GM18909 (cell line): Measurements from ENCODE around the gene DNAL4.

Experiments used
- ATAC-seq: cut with Tn5 transposase; IDR thresholded peaks from one replicate; pipeline ENCODE4 v1.9.1; 2021; ENCODE audit warnings: mild to moderate bottlenecking; ENCODE audit not compliant: unreplicated experiment, poor library complexity

DNAL4 gene

DNA sequence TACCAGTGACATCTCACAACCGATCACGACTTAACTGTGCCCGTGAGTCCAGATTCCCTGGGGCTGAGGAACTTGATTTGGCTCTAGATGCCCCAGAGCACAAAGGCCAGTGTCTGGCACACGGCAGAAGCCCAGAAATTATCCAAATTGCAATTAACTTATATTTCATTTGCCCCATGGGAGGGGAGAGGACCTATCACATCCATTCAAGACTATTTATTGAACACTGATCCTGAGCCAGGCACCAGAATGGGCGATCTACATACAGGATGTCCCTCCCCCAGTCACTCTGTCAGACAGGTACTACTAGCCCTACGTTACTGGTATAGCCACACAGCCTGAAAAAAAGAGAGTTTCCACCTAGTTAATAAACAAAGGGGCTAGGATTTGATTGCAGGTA is 5.1 kb downstream of the DNAL4 start:
- no peak for ATAC-seq

- no peak for ATAC-seq
Measured at GRCh38 chr22:38788021-38788816, 5.7 kb downstream of the DNAL4 start.

GRCh38 chr22:38786631-38787030 is 7.3 kb downstream of the DNAL4 start:
- no peak for ATAC-seq

- ATAC-seq = no peak
Measured at GRCh38 chr22:38784856-38785255, 9.1 kb downstream of the DNAL4 start.

- ATAC-seq = no peak
Measured at GRCh38 chr22:38784035-38784434, 9.9 kb downstream of the DNAL4 start.

GRCh38 chr22:38783095-38783615 is 10.8 kb downstream of the DNAL4 start:
- ATAC-seq = no peak

DNA sequence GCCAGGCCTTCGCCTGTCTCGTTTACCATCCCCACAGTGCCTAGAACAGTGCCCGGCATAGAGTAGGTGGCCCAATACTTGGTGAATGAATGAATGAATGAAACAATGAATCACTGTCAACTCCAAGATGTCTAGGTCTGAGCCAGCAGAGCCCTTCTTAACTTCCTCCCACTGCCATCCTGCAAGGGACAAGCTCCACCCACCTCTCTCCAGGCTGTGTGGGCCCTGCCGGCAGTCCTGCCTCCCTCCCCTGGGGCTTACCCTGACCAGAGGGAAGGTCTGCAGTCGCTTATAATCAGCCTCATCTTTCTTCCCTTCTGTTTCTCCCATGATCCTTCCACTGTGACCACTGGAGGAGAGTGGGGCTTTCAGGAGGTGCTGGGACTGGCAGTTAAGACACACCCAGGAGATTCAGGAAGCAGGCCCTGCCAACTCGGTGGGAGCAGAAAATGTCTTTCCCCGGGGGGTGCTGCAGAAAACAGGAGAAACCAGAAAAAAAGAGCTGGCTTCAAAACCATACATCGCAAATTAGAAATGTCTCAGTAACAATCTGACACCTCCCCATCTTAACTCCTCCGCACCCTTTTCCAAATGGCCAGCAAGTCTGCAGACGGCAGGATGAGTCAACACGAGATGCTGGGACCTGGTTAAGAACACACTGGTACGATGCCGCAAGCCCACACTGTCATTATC is 11.4 kb downstream of the DNAL4 start:
- ATAC-seq = no peak

DNA sequence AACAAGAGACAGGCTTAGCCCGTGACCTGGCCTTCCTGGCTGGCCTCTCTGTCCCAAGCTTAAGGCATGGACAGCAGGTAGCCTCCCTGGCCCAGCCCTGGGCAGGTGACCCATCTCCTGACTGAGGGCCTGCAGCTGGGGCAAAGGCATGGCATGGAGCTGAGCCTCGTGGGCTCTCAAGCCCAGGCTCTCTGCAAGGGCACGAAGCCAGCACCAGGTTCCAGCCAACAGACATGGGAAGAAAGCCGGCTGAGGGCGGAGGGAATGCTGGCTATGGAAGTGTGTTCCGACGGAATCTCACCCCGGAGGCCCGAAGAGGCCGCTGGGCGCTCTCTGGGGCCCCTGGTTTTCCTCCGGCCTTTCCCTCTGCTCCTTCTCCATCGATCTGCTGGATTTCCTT is 12.9 kb downstream of the DNAL4 start:
- no peak for ATAC-seq

- ATAC-seq = no peak
Measured at GRCh38 chr22:38777087-38777671, 16.8 kb downstream of the DNAL4 start.

DNA sequence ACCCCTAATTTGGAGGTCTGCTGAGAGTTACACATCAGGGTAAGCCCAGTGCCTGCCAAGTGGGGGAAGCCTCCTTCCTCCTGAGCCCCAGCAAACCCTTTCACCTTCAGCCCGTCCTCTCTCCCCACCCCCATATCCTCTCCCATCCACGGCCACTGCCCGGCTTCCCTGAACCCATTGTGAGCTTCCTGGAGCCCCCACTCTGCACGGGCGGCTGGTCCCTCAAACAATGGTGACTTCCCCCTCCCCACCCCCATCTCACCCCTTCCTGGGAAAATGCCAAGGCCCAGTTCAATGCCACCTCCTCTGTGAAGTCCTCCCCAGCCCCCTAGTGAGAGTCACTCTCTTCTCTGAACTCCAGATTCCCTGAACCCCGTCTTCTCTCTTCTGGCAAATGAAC is 17.9 kb downstream of the DNAL4 start:
- no peak for ATAC-seq

DNA sequence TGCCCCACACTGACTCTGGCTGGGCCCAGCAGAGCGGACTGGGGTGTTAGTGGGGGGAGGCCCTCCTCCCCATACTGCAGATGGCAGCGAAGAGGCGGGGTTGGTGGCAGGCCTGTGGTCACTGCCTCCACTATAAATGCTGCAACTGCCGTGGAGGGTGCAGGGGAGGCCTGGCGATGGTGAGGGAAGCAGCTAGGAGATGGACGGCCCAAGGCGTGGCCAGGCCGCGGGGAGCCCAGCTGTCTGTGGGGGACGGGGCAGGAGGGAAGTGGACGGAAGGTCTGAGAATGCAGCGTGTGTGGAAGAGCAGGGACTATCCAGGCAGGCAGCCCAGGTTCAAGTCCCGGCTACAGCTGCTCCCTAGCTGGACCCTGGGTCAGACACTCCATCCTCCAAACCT is 18.3 kb downstream of the DNAL4 start:
- ATAC-seq = no peak

DNA sequence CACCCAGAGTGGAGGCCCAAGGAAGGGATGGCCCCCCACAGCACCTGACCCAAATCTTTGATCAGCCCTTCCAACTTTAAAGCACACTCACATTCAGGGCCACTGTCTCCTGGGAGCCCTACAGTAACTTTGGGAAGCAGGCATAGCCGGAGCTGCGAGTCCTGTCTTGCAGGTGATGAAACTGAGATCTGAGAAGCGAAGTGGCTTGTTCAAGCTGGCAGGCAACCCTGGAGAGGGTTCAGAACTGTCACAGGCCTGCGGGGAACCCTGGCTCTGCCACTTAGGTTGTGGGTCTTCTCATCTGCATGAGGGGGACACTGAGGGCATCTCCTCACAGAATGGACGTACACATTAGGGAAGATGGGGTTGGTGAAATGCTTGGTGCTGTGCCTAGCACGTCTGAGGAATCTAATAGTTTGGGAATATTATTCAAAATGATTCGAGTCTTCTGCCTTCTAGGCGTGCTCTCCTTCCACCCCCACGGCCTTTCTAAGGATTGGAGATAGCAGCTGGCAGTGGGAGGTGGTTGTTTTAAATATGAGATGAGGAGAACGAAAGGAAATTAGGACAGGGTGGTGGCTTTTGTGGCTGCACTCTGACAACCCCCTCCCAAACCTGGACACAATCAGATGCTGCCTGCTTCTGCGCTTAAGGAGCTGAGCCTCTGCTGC is 19.3 kb downstream of the DNAL4 start:
- ATAC-seq = no peak

GRCh38 chr22:38773363-38773946 is 20.5 kb downstream of the DNAL4 start:
- ATAC-seq = no peak

DNA sequence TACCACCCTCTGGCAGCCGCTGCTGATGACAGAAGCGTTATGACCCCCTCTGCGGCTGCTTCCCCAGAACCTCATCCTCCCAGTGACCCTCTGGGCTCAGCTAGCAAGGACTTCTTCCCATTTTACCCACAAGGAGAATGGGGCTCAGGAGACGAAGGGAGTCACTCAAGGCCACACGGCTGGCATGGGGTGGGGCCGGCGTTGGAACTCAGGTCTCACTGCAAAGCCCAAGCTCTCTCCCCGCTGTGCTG is 21.4 kb downstream of the DNAL4 start:
- ATAC-seq = no peak

- ATAC-seq = no peak
Measured at GRCh38 chr22:38770257-38770949, 23.5 kb downstream of the DNAL4 start.

GRCh38 chr22:38768036-38768435 is 25.9 kb downstream of the DNAL4 start:
- no peak for ATAC-seq

- ATAC-seq = no peak
Measured at GRCh38 chr22:38767313-38767712, 26.6 kb downstream of the DNAL4 start.

DNA sequence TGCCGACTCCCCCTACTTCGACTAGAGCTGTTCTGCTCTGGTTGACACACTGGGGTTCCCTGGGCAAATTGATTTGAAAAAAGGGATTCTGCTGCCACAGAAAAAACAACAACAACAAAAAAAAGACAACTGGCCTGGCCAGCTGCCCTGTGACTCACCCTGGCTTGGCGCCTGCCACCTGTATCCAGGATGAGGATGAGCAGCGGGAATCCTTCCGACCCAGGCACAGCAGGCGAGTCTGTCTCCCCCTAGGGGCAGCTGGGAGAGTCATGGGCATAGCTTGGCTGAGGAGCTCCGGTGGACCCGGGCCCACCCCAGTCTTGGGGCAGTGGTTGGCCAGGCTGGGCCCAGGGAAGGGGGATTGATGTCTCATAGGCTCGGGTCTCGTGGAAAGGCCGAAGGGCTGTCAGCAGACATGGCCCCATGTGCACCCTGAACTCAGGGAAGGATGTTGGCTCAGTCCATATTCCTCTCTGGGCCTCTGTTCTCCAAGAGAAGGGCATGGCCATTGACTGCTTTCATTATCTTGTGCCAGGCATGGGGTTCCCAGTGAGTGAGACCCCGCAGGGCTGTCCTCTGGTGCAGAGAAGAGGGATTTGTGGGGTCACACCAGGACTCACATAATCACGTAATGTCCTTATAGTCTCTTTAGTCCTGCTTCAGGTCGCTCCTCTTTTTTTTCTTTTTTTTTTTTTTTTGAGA is 27.7 kb downstream of the DNAL4 start:
- ATAC-seq = no peak

- no peak for ATAC-seq
Measured at GRCh38 chr22:38762551-38762983, 31.4 kb downstream of the DNAL4 start.
